Epithelial cell of esophagus (primary cell): ENCODE data around the gene DCDC2C.

Experiments
- DNase-seq: peaks from one replicate; pipeline ENCODE4 v3.0.0; 2010; ENCODE audit warnings: low read depth
- H3K4me3 ChIP-seq: 2 replicates; pipeline ENCODE4 v1.5.1; 2011; ENCODE audit warnings: mild to moderate bottlenecking, low read length, control low read depth
- CTCF ChIP-seq: IDR thresholded peaks from 2 replicates; pipeline ENCODE4 v1.5.1; 2011; ENCODE audit warnings: low read depth, mild to moderate bottlenecking, low read length, control low read depth, inconsistent platforms; ENCODE audit not compliant: insufficient read depth; ENCODE audit errors: missing control alignments

Gene DCDC2C

DNA sequence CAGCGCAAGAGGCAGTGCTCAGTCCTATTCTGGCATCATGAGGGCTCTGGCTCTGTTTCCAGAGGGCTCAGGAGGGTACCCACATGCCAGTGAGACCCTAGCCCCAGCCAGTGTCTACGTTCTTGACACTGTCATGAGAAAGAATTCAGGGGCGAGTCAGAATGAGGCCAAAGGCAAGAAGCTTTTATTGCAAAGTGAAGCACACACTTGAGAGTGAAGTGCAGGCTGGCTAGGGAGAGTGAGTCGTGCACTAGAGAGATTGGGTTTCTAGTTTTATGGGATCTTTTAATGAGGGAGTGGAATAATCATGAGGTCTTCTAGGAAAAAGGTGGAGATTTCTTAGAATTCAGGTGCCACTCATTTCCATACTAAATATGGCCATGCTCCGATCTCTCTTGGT, 164.1 kb downstream of the DCDC2C start:
- no peak overlapping the region for H3K4me3 ChIP-seq
- TF ChIP-seq CTCF, result no peak
- DNase-seq, result no peak

DNA sequence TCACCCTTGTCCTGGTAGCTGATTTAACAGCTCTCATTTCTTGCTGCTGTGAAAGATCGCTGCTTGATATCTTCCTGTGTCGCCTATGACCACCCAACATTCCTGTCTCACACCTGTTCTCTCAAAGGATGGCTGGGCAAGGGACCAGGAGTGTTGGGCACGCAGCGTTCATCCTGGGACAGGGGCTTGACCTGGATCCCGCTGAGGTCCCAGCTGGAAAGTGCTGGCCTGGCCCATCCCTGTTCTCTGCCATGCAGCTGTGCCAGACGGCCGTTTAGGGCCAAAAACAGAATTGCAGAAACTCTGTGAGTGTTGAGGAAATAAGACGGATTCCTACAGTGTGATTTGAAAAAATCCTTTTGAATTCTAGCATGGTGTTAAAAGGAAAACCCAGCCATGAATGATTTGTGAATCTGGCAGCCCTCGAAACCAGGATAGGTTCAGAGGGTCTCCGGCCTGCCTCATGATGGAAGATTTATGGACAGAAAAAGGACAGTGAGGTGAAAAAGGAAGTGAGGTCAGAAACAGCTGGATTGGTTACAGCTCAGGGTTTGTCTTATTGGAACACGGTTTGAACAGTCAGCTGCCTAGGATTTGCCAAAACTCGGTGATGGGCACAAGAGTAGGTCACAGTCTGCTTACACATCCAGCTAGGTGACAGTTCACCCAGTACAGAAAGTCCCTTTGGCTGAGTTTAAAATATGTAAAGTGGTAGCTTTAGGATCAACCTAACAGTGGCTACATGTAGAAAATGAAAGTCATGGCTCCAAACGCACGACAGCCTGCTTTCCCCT, 164.8 kb downstream of the DCDC2C start:
- no peak overlapping the region for H3K4me3 ChIP-seq
- no peak for DNase-seq
- TF ChIP-seq CTCF, result no peak

- DNase-seq, result no peak
- no peak overlapping the region for H3K4me3 ChIP-seq
- no peak for TF ChIP-seq CTCF
These were observed 166.8 kb downstream of the DCDC2C start for GRCh38 chr2:3870222-3870621.

DNA sequence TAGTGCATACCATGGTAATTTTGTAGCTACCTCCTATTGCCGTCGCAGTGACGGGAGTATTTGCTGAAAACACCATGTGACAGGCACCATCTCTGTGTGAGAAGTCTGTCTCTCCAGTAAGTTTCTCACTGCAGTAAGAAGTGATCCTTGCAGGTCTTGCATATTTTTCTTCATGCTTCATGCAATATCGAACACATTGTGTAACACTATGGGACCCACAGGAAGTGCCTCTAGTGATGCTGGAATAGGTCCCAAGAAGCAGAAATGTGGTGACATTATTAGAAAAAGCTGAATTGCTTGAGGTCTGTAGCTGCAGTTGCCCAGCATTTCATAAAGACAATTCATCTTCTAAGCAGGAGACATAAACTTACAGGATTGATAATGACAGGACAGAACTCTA, 167.6 kb downstream of the DCDC2C start:
- no peak for DNase-seq
- H3K4me3 ChIP-seq, result no peak overlapping the region
- TF ChIP-seq CTCF, result no peak

GRCh38 chr2:3872451-3872850, 169.1 kb downstream of the DCDC2C start:
- no peak overlapping the region for H3K4me3 ChIP-seq
- DNase-seq, result no peak

DNA sequence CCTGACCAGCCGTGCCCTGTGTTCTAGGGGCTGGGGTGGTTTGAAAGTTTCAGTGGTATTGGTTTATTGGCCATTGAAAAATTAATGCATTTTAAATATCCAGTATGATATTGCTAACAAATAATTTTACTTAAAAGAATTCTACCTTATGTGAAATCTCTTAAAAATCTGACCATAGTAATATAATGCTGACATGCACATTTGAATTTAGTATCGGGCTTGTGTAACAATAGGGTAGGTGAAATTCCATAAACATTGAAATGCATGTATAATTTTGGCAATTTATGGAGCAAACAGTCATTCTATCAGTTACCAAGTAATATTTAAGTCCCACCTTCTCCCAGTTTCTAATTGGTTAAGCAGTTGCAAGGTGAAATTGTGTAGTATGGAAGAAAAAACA, 170.5 kb downstream of the DCDC2C start:
- no peak for TF ChIP-seq CTCF
- no peak overlapping the region for H3K4me3 ChIP-seq
- DNase-seq, result no peak

More at GRCh38 chr2:3872451-3872850, 169.1 kb downstream of the DCDC2C start:
- no peak for TF ChIP-seq CTCF

DNA sequence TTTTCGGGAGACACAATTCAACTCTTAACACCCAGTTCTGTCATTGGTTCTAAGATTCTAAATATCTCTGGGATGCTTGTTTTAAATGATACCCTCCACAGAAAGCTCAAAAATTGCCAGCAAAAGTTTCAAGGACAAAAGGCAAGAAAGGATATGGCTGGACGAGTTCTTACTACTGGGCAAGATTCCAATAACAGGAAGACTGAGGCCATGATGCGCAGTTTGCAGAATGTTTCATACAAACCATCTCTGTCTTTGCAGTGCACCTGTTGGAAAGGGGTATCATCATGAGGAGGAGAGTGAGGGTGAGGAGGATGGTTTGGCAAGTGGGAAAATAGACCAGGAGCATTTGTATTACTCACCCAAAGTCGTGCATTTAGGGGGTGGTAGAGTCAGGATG, 172.8 kb downstream of the DCDC2C start:
- no peak overlapping the region for H3K4me3 ChIP-seq
- TF ChIP-seq CTCF, result no peak
- DNase-seq, result no peak
